Measurements from ENCODE around the gene STX17.

STX17 gene

GRCh38 chr9:99860266-99860665 is 46.2 kb upstream of the STX17 start:
- Histone ChIP-seq H3K36me3 (ENCODE audit: low read length) (no peaks in the 10 kb centered on the region), H3K79me2 (ENCODE audit: insufficient read depth, low read length) (no peaks in the 10 kb centered on the region), H3K27me3 (ENCODE audit: low read length) (no peaks in the 10 kb centered on the region), H3K9ac (ENCODE audit: low read length) (no peak overlapping the region), H3K27ac (ENCODE audit: low read depth, low read length) (no peak overlapping the region), H3K9me3 (ENCODE audit: insufficient read depth, low read length) (no peaks in the 10 kb centered on the region), H4K20me1 (ENCODE audit: low read depth, low read length) (no peaks in the 10 kb centered on the region), H3K9me2 (replicated peaks; ENCODE audit: insufficient read depth, low read length) (no peaks in the 10 kb centered on the region), H3K4me3 (ENCODE audit: insufficient read depth, low read length, poor library complexity, severe bottlenecking) (no peak overlapping the region), H3F3A (ENCODE audit: insufficient read depth) (no peaks in the 10 kb centered on the region), H3K4me2 (ENCODE audit: low read depth, low read length, poor library complexity, severe bottlenecking) (no peak overlapping the region), H2AFZ (ENCODE audit: low read depth, low read length, severe bottlenecking) (no peak overlapping the region)
- TF ChIP-seq EZH2phosphoT487 (conservative IDR thresholded peaks at IDR 0.05; ENCODE audit: low read length) (no peak), CTCF (IDR thresholded peaks at IDR 0.05; ENCODE audit: insufficient read depth, low read length, poor library complexity, severe bottlenecking) (no peak)

GRCh38 chr9:99863955-99864354 is 42.5 kb upstream of the STX17 start:
- Histone ChIP-seq H3K9ac (ENCODE audit: low read length) (no peak overlapping the region), H3K27ac (ENCODE audit: low read depth, low read length) (no peak overlapping the region), H4K20me1 (ENCODE audit: low read depth, low read length) (no peaks in the 10 kb centered on the region), H3K27me3 (ENCODE audit: low read length) (no peaks in the 10 kb centered on the region), H3K9me2 (replicated peaks; ENCODE audit: insufficient read depth, low read length) (no peaks in the 10 kb centered on the region), H2AFZ (ENCODE audit: low read depth, low read length, severe bottlenecking) (no peak overlapping the region), H3K4me2 (ENCODE audit: low read depth, low read length, poor library complexity, severe bottlenecking) (no peak overlapping the region), H3K4me3 (ENCODE audit: insufficient read depth, low read length, poor library complexity, severe bottlenecking) (no peak overlapping the region), H3K36me3 (ENCODE audit: low read length) (no peaks in the 10 kb centered on the region), H3K9me3 (ENCODE audit: insufficient read depth, low read length) (no peaks in the 10 kb centered on the region), H3K79me2 (ENCODE audit: insufficient read depth, low read length) (no peaks in the 10 kb centered on the region), H3F3A (ENCODE audit: insufficient read depth) (no peaks in the 10 kb centered on the region)
- TF ChIP-seq EZH2phosphoT487 (conservative IDR thresholded peaks at IDR 0.05; ENCODE audit: low read length) (no peak), CTCF (IDR thresholded peaks at IDR 0.05; ENCODE audit: insufficient read depth, low read length, poor library complexity, severe bottlenecking) (no peak)

- H2AFZ ChIP-seq (ENCODE audit: low read depth, low read length, severe bottlenecking), result no peak overlapping the region
Observed at GRCh38 chr9:99866398-99866797, 40.1 kb upstream of the STX17 start.

GRCh38 chr9:99867536-99867935 is 38.9 kb upstream of the STX17 start:
- no peaks in the 10 kb centered on the region for H4K20me1 ChIP-seq (ENCODE audit: low read depth, low read length)
- no peak overlapping the region for H2AFZ ChIP-seq (ENCODE audit: low read depth, low read length, severe bottlenecking)
- no peak overlapping the region for H3K4me2 ChIP-seq (ENCODE audit: low read depth, low read length, poor library complexity, severe bottlenecking)

More at GRCh38 chr9:99866398-99866797, 40.1 kb upstream of the STX17 start:
- H3K9me2 ChIP-seq (replicated peaks; ENCODE audit: insufficient read depth, low read length), result no peaks in the 10 kb centered on the region
- H3F3A ChIP-seq (ENCODE audit: insufficient read depth), result no peaks in the 10 kb centered on the region
- H3K9me3 ChIP-seq (ENCODE audit: insufficient read depth, low read length), result no peaks in the 10 kb centered on the region
- H3K9ac ChIP-seq (ENCODE audit: low read length), result no peak overlapping the region
- H3K36me3 ChIP-seq (ENCODE audit: low read length), result no peaks in the 10 kb centered on the region
- H3K79me2 ChIP-seq (ENCODE audit: insufficient read depth, low read length), result no peaks in the 10 kb centered on the region
- H3K27me3 ChIP-seq (ENCODE audit: low read length), result no peaks in the 10 kb centered on the region
- no peak overlapping the region for H3K4me3 ChIP-seq (ENCODE audit: insufficient read depth, low read length, poor library complexity, severe bottlenecking)
- H3K27ac ChIP-seq (ENCODE audit: low read depth, low read length), result no peak overlapping the region
- no peak for TF ChIP-seq EZH2phosphoT487 (conservative IDR thresholded peaks at IDR 0.05; ENCODE audit: low read length)
- H3K4me2 ChIP-seq (ENCODE audit: low read depth, low read length, poor library complexity, severe bottlenecking), result no peak overlapping the region
- H4K20me1 ChIP-seq (ENCODE audit: low read depth, low read length), result no peaks in the 10 kb centered on the region

More at GRCh38 chr9:99867536-99867935, 38.9 kb upstream of the STX17 start:
- no peaks in the 10 kb centered on the region for H3K27me3 ChIP-seq (ENCODE audit: low read length)
- no peak overlapping the region for H3K9ac ChIP-seq (ENCODE audit: low read length)
- no peak overlapping the region for H3K4me3 ChIP-seq (ENCODE audit: insufficient read depth, low read length, poor library complexity, severe bottlenecking)
- no peaks in the 10 kb centered on the region for H3K9me2 ChIP-seq (replicated peaks; ENCODE audit: insufficient read depth, low read length)
- TF ChIP-seq EZH2phosphoT487 (conservative IDR thresholded peaks at IDR 0.05; ENCODE audit: low read length) (no peak), CTCF (IDR thresholded peaks at IDR 0.05; ENCODE audit: insufficient read depth, low read length, poor library complexity, severe bottlenecking) (no peak)
- no peaks in the 10 kb centered on the region for H3K9me3 ChIP-seq (ENCODE audit: insufficient read depth, low read length)
- H3F3A ChIP-seq (ENCODE audit: insufficient read depth), result no peaks in the 10 kb centered on the region
- H3K27ac ChIP-seq (ENCODE audit: low read depth, low read length), result no peak overlapping the region
- no peaks in the 10 kb centered on the region for H3K79me2 ChIP-seq (ENCODE audit: insufficient read depth, low read length)
- no peaks in the 10 kb centered on the region for H3K36me3 ChIP-seq (ENCODE audit: low read length)
